CD4-positive, alpha-beta T cell treated with Interleukin-15 for 4 hours (primary cell): ENCODE data around the gene OR2L2.
"Not testable (repeated sequence)": the region's sequence is repeated elsewhere in the genome, so short reads cannot be mapped to it uniquely, and the experiment has no call there.

Experiments
- DNase-seq: peaks from one replicate; pipeline ENCODE4 v3.0.0-alpha.2; 2020; ENCODE audit warnings: low spot score

Gene OR2L2

DNA sequence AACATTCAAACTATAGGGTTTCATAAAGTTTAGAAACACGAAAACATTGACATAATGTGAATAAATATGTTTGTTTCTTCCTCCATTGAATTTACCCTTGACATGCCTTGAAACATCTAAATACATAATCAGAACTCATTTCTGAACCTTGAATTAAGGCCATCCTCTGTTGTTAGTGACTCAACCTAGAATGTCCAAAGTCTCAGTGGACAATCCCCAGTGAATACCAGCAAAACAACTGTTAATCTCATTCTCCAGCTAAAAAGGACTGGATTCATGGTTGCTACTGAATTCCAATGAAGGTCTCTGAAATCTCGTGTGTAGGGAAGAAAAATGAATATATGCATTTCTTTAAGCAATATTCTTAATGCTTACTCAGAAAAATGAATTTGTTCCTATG, at the start of gene OR2L2:
OR2L2 (plus strand) TSS at position 301 of the 400 bp plus-strand sequence. CDS start 8,198 bp downstream, outside the sequence.
- no peak for DNase-seq

- DNase-seq = no peak
Measured at GRCh38 chr1:247992986-247993385, 36.9 kb upstream of the OR2L2 start.

- DNase-seq = no peak
Measured at GRCh38 chr1:247998811-247999210, 31.1 kb upstream of the OR2L2 start.

GRCh38 chr1:248000169-248000568, 29.7 kb upstream of the OR2L2 start:
- no peak for DNase-seq

- DNase-seq = no peak
Measured at GRCh38 chr1:248007778-248008177, 22.1 kb upstream of the OR2L2 start.

DNA sequence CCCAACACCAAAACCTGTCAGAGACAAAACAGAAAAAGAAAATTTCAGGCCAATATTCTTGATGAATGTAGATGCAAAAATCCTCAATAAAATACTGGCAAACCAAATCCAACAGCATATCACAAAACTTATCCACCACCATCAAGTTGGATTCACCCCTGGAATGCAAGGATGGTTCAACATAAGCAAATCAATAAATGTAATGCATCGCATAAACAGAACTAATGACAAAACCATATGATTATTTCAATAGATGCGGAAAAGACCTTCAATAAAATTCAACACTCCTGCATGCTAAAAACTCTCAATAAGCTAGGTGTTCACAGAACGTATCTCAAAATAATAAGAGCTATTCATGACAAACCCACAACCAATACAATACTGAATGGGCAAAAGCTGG, 20.2 kb upstream of the OR2L2 start:
- no peak for DNase-seq

DNA sequence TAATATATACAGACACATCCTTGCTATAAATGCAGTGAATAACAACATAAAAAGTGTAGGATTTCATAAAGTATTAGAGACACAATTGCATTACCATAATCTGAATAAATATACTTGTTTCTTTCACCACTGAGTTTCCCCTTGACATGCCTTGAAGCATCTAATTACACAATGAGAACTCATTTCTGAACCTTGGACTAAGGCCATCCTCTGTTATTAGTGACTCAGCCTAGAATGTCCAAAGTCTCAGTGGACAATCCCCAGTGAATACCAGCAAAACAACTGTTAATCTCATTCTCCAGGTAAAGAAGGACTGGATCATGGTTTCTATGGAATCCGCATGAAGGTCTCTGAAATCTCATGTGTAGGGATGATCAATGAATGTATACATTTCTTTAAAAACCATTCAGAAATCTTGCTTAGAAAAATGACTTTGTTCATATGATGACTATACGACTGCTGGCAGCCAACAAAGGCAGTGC, 16.6 kb upstream of the OR2L2 start, which contains the start of gene OR2L5:
OR2L5 (plus strand) TSS at position 432 of the 482 bp plus-strand sequence. CDS start 8,288 bp downstream, outside the sequence.
- no peak for DNase-seq

DNA sequence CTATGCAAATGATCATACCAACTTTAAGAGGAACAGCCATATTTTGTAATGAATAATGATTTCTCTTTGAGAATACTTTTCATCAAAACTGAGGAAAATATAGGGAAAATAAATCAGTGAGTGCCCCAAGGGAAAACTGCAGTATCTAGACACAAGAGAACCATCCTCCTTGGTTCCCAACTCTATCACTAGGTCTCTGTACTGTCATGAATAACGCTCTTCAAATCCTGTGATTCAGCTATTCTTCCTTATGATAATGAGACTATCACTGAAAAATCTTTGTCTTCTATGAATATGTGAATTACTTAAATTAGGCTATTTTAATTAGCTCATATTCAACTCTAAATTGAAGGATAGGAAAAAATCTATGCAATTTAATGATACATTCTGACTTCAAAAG, 14.1 kb upstream of the OR2L2 start:
- DNase-seq = no peak

GRCh38 chr1:248045209-248045608, 15.3 kb downstream of the OR2L2 start:
- no peak for DNase-seq

DNA sequence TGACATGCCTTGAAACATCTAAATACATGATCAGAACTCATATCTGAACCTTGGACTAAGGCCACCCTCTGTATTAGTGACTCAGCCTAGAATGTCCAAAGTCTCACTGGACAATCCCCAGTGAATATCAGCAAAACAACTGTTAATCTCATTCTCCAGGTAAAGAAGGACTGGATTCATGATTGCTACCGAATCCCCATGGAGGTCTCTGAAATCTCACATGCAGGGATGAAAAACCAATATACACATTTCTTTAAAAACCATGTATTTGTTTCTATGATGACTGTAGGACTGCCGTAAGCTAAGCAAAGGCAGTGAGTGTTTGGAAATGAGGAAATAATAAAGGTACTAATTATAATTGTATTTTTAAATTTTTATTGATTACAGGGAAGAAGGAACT, 16.7 kb downstream of the OR2L2 start, which contains the start of gene OR2L3:
OR2L3 (plus strand) TSS at position 301 of the 400 bp plus-strand sequence. CDS start 13,846 bp downstream, outside the sequence.
- no peak for DNase-seq

DNA sequence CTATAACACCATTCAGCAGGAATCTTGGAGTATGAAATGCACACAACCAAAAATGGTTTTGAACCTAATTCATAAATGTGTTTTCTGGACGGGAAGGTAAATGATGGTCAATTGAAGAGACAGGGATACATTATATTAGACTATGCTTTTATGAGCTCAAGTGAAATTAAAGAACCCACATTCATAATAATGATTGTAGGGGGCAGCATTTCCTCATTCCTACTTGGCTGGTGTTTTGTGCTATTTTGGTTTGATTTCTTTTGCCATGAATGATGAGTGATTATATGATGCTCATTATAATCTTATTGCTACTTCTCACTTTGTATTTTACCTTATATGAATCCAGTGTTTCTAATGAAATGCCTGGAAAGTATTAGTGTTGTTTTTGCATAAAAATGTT, 17.1 kb downstream of the OR2L2 start:
- no peak for DNase-seq

- no peak for DNase-seq
Measured at GRCh38 chr1:248054671-248055070, 24.8 kb downstream of the OR2L2 start.

DNA sequence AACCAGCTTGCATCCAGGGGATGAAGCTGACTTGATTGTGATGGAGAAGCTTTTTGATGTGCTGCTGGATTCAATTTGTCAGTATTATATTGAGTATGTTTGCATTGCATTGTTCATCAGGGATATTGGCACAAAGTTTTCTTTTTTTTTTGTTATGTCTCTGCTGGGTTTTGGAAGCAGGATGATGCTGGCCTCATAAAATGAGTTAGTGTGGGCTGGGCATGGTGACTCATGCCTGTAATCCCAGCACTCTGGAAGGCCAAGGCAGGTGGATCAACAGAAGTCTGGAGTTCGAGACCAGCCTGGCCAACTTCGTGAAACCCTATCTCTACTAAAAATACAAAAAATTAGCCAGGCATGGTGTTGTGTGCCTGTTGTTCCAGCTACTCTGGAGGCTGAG, 25.4 kb downstream of the OR2L2 start:
- no peak for DNase-seq

GRCh38 chr1:248065071-248065470, 35.2 kb downstream of the OR2L2 start:
- no peak for DNase-seq

DNA sequence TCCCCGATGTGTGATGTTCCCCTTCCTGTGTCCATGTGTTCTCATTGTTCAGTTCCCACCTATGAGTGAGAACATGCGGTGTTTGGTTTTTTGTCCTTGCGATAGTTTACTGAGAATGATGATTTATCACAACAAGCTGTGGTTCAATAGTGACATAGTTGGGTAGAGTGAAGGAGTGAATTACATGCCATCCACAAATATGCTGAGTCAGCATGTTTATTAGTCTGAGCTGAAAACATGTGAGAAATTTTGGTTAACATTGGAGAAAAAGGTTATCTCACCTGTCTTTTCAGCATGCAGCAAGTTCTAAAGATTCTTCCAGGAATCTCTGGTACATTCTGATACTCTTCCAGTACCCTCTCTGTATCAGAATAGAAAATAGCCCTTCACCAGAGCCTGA, 35.7 kb downstream of the OR2L2 start:
- DNase-seq = no peak

DNA sequence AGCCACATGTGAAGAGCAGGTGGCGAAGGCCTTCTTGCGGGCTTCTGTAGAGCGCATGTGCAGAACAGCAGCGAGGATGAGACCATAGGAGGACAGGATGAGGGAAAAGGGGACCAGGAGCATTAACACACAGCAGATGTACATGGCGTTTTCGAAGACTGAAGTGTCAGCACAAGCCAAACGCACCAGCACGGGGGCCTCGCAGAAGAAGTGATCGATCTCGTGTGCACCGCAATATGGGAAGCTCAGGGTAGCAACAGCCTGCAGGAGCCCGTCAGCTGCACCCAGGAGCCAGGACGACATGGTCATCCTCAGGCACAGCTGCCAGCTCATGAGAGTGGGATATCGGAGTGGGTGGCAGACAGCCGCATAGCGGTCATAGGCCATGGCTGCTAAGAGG, 54.0 kb downstream of the OR2L2 start:
- not testable (repeated sequence) for DNase-seq
